HEK293 (cell line): Measurements from ENCODE around the gene CHCHD10.
A peak's percentile ranks its signal among the peaks of the same experiment; 100 is the strongest.

Experiments
- CTCF ChIA-PET: fragments of 350-600 bp; formaldehyde crosslinking; extraction: SDS; loops from one replicate; lab custom pipeline; 2021; ENCODE audit warnings: antibody characterized with exemption; lab: Yijun Ruan, JAX
- POLR2A ChIA-PET: fragments of 300-600 bp; formaldehyde crosslinking; extraction: SDS; loops from one replicate; lab custom pipeline; 2020; ENCODE audit warnings: antibody characterized with exemption, inconsistent platforms; lab: Yijun Ruan, JAX
- H3K27ac ChIP-seq: fragments of 200-500 bp; sonication (Bioruptor generic); 2 replicates; pipeline ENCODE4 v1.5.1; 2014; ENCODE audit warnings: low read depth, low read length, control low read depth, inconsistent platforms; ENCODE audit errors: extremely low read depth
- H3K36me3 ChIP-seq, 2 experiments: fragments of 200-500 bp in 1 of 2; sonication (Bioruptor generic) in 1 of 2; 1 replicate in 1 of 2; 2 replicates in 1 of 2; pipeline ENCODE4 v1.5.1; 2014 to 2017; ENCODE audit warnings: inconsistent platforms in 2 of 2, low read length in 2 of 2; ENCODE audit not compliant: control insufficient read depth in 2 of 2, insufficient read depth in 1 of 2
- H3K4me1 ChIP-seq: fragments of 200-500 bp; sonication (Bioruptor generic); 2 replicates; pipeline ENCODE4 v1.5.1; 2014; ENCODE audit warnings: mild to moderate bottlenecking, low read length, inconsistent platforms; ENCODE audit not compliant: control insufficient read depth, insufficient read depth
- H3K4me3 ChIP-seq: 2 replicates; pipeline ENCODE4 v1.5.1; 2011; ENCODE audit warnings: low read depth, mild to moderate bottlenecking, control low read depth, low read length, moderate library complexity
- H3K9me3 ChIP-seq: fragments of 200-500 bp; sonication (Bioruptor generic); 2 replicates; pipeline ENCODE4 v1.5.1; 2014; ENCODE audit warnings: low read depth, low read length, inconsistent platforms; ENCODE audit not compliant: control insufficient read depth, insufficient read depth
- GLIS1 ChIP-seq: fragments of 450-650 bp; formaldehyde crosslinking; IDR thresholded peaks from 2 replicates; pipeline ENCODE4 v1.5.1; 2016; ENCODE audit warnings: missing biosample characterization, missing genetic modification characterization
- HOXA7 ChIP-seq: sonication (generic); formaldehyde crosslinking; IDR thresholded peaks from 2 replicates; pipeline ENCODE4 v1.8.1; 2022; ENCODE audit warnings: missing genetic modification reagents, borderline replicate concordance
- KLF16 ChIP-seq: fragments of 450-650 bp; formaldehyde crosslinking; IDR thresholded peaks from 2 replicates; pipeline ENCODE4 v1.5.1; 2017; ENCODE audit warnings: missing biosample characterization, missing genetic modification characterization
- PATZ1 ChIP-seq: fragments of 450-650 bp; formaldehyde crosslinking; IDR thresholded peaks from 2 replicates; pipeline ENCODE4 v1.5.1; 2016; ENCODE audit warnings: missing biosample characterization, missing genetic modification characterization
- PBX3 ChIP-seq: sonication (generic); formaldehyde crosslinking; IDR thresholded peaks from 2 replicates; pipeline ENCODE4 v1.8.1; 2022; ENCODE audit warnings: mild to moderate bottlenecking, moderate library complexity, missing genetic modification reagents
- PRDM1 ChIP-seq: fragments of 450-650 bp; formaldehyde crosslinking; IDR thresholded peaks from 2 replicates; pipeline ENCODE4; 2016; ENCODE audit warnings: missing biosample characterization, missing genetic modification characterization
- SCRT2 ChIP-seq: fragments of 450-650 bp; formaldehyde crosslinking; IDR thresholded peaks from 2 replicates; pipeline ENCODE4 v1.5.1; 2016; ENCODE audit warnings: missing biosample characterization, missing genetic modification characterization
- SP3 ChIP-seq: fragments of 450-650 bp; formaldehyde crosslinking; IDR thresholded peaks from 2 replicates; pipeline ENCODE4 v1.5.1; 2016; ENCODE audit warnings: missing biosample characterization, missing genetic modification characterization
- ZFHX2 ChIP-seq: fragments of 450-650 bp; formaldehyde crosslinking; conservative IDR thresholded peaks from 2 replicates; pipeline ENCODE4 v1.5.1; 2016; ENCODE audit warnings: missing biosample characterization, missing genetic modification characterization
- ZIC2 ChIP-seq: fragments of 450-650 bp; formaldehyde crosslinking; IDR thresholded peaks from 2 replicates; pipeline ENCODE4 v1.5.1; 2016; ENCODE audit warnings: missing biosample characterization, missing genetic modification characterization
- ZNF121 ChIP-seq: fragments of 450-650 bp; formaldehyde crosslinking; IDR thresholded peaks from 2 replicates; pipeline ENCODE4 v1.5.1; 2016; ENCODE audit warnings: missing biosample characterization, missing genetic modification characterization
- ZNF292 ChIP-seq: fragments of 450-650 bp; formaldehyde crosslinking; IDR thresholded peaks from 2 replicates; pipeline ENCODE4 v1.5.1; 2016; ENCODE audit warnings: low read depth, missing biosample characterization, missing genetic modification characterization, borderline replicate concordance
- ZNF354C ChIP-seq: fragments of 450-650 bp; formaldehyde crosslinking; IDR thresholded peaks from 2 replicates; pipeline ENCODE4 v1.5.1; 2016; ENCODE audit warnings: missing biosample characterization, missing genetic modification characterization, low read depth, borderline replicate concordance
- ZNF394 ChIP-seq: fragments of 450-650 bp; formaldehyde crosslinking; IDR thresholded peaks from 2 replicates; pipeline ENCODE4 v1.5.1; 2016; ENCODE audit warnings: missing biosample characterization, missing genetic modification characterization, mild to moderate bottlenecking, moderate library complexity, borderline replicate concordance
- ZNF433 ChIP-seq: fragments of 450-650 bp; formaldehyde crosslinking; IDR thresholded peaks from 2 replicates; pipeline ENCODE4 v1.5.1; 2016; ENCODE audit warnings: missing biosample characterization, missing genetic modification characterization, low read depth
- ZNF513 ChIP-seq: fragments of 450-650 bp; IDR thresholded peaks from 2 replicates; pipeline ENCODE4 v1.5.1; 2018; ENCODE audit warnings: missing biosample characterization, missing genetic modification characterization
- ZNF521 ChIP-seq: fragments of 450-650 bp; formaldehyde crosslinking; IDR thresholded peaks from 2 replicates; pipeline ENCODE4 v1.5.1; 2017; ENCODE audit warnings: missing biosample characterization, mild to moderate bottlenecking, missing genetic modification characterization
- ZNF585B ChIP-seq: fragments of 450-650 bp; formaldehyde crosslinking; IDR thresholded peaks from 2 replicates; pipeline ENCODE4 v1.5.1; 2016; ENCODE audit warnings: missing biosample characterization, missing genetic modification characterization
- ZNF768 ChIP-seq: fragments of 450-650 bp; formaldehyde crosslinking; IDR thresholded peaks from 2 replicates; pipeline ENCODE4 v1.5.1; 2018; ENCODE audit warnings: missing biosample characterization, mild to moderate bottlenecking, missing genetic modification characterization
- ZNF777 ChIP-seq: fragments of 450-650 bp; formaldehyde crosslinking; IDR thresholded peaks from 2 replicates; pipeline ENCODE4 v1.5.1; 2017; ENCODE audit warnings: missing biosample characterization, missing genetic modification characterization, borderline replicate concordance

The CHCHD10 gene

GRCh38 chr22:23774114-23774921 is 6.5 kb upstream of the CHCHD10 start:
- no peak overlapping the region for H3K27ac ChIP-seq
- TF ChIP-seq ZNF354C (no peak), ZNF121 (no peak), ZNF292 (tag by site-specific recombination) (no peak), ZFHX2 (tag by site-specific recombination) (peak; percentile 13; the same call in 1 of the 2 replicates), ZNF768 (tag by site-specific recombination) (peak; percentile 65; the same call in 1 of the 2 replicates), SCRT2 (tag by site-specific recombination) (0 out of 2 replicates have a peak, but pooled peaks have one; percentile 50), HOXA7 (CRISPR knock-in tag) (no peak), ZNF585B (tag by site-specific recombination) (no peak), GLIS1 (tag by site-specific recombination) (0 out of 2 replicates have a peak, but pooled peaks have one; percentile 12)
- TF ChIP-seq, all 188 proteins: peak for 4
- peaks cover 3% of the 10 kb centered on the region for H3K4me1 ChIP-seq
- H3K4me3 ChIP-seq = no peak overlapping the region
- no peaks in the 10 kb centered on the region for H3K9me3 ChIP-seq
- no peaks in the 10 kb centered on the region for H3K36me3 ChIP-seq
- POLR2A ChIA-PET = interaction anchor here (0.5 to 2.4 kb wide), 8 partner anchors 11 to 515 kb away, joined by 3 to 11 read pairs (median 4); partner anchors contain the start of genes SLC2A11, SMARCB1 and ZNF70
- CTCF ChIA-PET = interaction anchor here (0.5 to 1.8 kb wide), 5 partner anchors 18 to 122 kb away, joined by 3 to 9 read pairs (median 4); partner anchors contain the start of gene MIF

GRCh38 chr22:23773483-23774113 is 5.8 kb upstream of the CHCHD10 start:
- POLR2A ChIA-PET = interaction anchor here (1.3 to 2.4 kb wide), 2 partner anchors 12 to 84 kb away, joined by 5 to 11 read pairs; partner anchors contain the start of gene SLC2A11
- no peaks in the 10 kb centered on the region for H3K36me3 ChIP-seq
- H3K9me3 ChIP-seq = no peaks in the 10 kb centered on the region
- CTCF ChIA-PET = interaction anchor here (0.5 to 1.8 kb wide), 2 partner anchors 70 to 76 kb away, joined by 3 to 9 read pairs; no protein-coding TSS in a partner anchor
- 0 out of 2 replicates have a peak, but pooled peaks have one; percentile 3 for TF ChIP-seq PATZ1 (tag by site-specific recombination)
- TF ChIP-seq PBX3 (CRISPR knock-in tag) = no peak
- no peak for TF ChIP-seq ZNF394 (tag by site-specific recombination)
- TF ChIP-seq PRDM1 (tag by site-specific recombination) = 0 out of 2 replicates have a peak, but pooled peaks have one; percentile 39
- no peak overlapping the region for H3K27ac ChIP-seq
- H3K4me3 ChIP-seq = no peak overlapping the region
- H3K4me1 ChIP-seq = peaks cover 3% of the 10 kb centered on the region

GRCh38 chr22:23772649-23773473 is 5.1 kb upstream of the CHCHD10 start, which contains the start of gene MMP11:
Gene MMP11 (plus strand): TSS chr22:23772849. CDS start chr22:23772871, 22 bp downstream.
- Histone ChIP-seq H3K36me3 (no peaks in the 10 kb centered on the region), H3K4me1 (peaks cover 3% of the 10 kb centered on the region), H3K9me3 (no peaks in the 10 kb centered on the region), H3K27ac (no peak within 1 kb of the TSS; the same call in 1 of the 2 replicates), H3K4me3 (no peak within 1 kb of the TSS; the same call in 1 of the 2 replicates)
- CTCF ChIA-PET = interaction anchor here (0.9 to 2.0 kb wide), 3 partner anchors 77 to 122 kb away, joined by 3 to 8 read pairs (median 5); partner anchors contain the start of gene MIF
- POLR2A ChIA-PET = interaction anchor here (1.0 kb wide), 1 partner anchor 73 kb away, joined by 3 read pairs; no protein-coding TSS in a partner anchor
- TF ChIP-seq ZNF521 (tag by site-specific recombination) = no peak
- TF ChIP-seq ZNF777 = no peak
- TF ChIP-seq KLF16 (tag by site-specific recombination) = no peak
- 0 out of 2 replicates have a peak, but pooled peaks have one; percentile 29 for TF ChIP-seq PATZ1 (tag by site-specific recombination)
- TF ChIP-seq SP3 (tag by site-specific recombination) = peak; percentile 30; the same call in 1 of the 2 replicates
- TF ChIP-seq ZNF513 (tag by site-specific recombination) = no peak
- no peak for TF ChIP-seq ZIC2 (tag by site-specific recombination)
- no peak for TF ChIP-seq ZNF433 (tag by site-specific recombination)
